BE2C (cell line): ENCODE results near the gene INAVA.
A peak's percentile ranks its signal among the peaks of the same experiment; 100 is the strongest.
"Not testable (repeated sequence)": the region's sequence is repeated elsewhere in the genome, so short reads cannot be mapped to it uniquely, and the experiment has no call there.

Experiments used
- DNase-seq: peaks from one replicate; pipeline ENCODE4 v3.0.0-alpha.2; 2020
- H3K27me3 ChIP-seq: fragments of 250-450 bp; sonication (Bioruptor Pico); 2 replicates; pipeline ENCODE4 v1.5.1; 2020; ENCODE audit warnings: mild to moderate bottlenecking
- H3K36me3 ChIP-seq: fragments of 250-450 bp; sonication (Bioruptor Pico); 2 replicates; pipeline ENCODE4 v1.5.1; 2020; ENCODE audit warnings: mild to moderate bottlenecking
- H3K4me1 ChIP-seq: fragments of 250-450 bp; sonication (Bioruptor Pico); 2 replicates; pipeline ENCODE4 v1.5.1; 2020
- H3K4me3 ChIP-seq: 2 replicates; pipeline ENCODE4 v1.5.1; 2011; ENCODE audit warnings: low read depth, low read length
- H3K9me3 ChIP-seq: fragments of 250-450 bp; sonication (Bioruptor Pico); 2 replicates; pipeline ENCODE4 v1.5.1; 2020
- CTCF ChIP-seq: IDR thresholded peaks from 2 replicates; pipeline ENCODE4 v1.5.1; 2012; ENCODE audit warnings: mild to moderate bottlenecking, low read depth, low read length

INAVA gene

GRCh38 chr1:200958597-200958996 lies 63.9 kb downstream of the INAVA start:
- TF ChIP-seq CTCF: no peak
- no peaks in the 10 kb centered on the region; the same call in none of the 2 replicates for H3K27me3 ChIP-seq
- DNase-seq: no peak
- no peaks in the 10 kb centered on the region for H3K36me3 ChIP-seq
- H3K4me1 ChIP-seq: no peaks in the 10 kb centered on the region
- H3K4me3 ChIP-seq: no peak overlapping the region
- no peaks in the 10 kb centered on the region for H3K9me3 ChIP-seq

- Histone ChIP-seq H3K4me1 (no peaks in the 10 kb centered on the region), H3K9me3 (no peaks in the 10 kb centered on the region), H3K27me3 (no peaks in the 10 kb centered on the region; the same call in none of the 2 replicates), H3K4me3 (no peak overlapping the region), H3K36me3 (no peaks in the 10 kb centered on the region)
- peak; percentile 39 for DNase-seq
- peak; percentile 34 for TF ChIP-seq CTCF
Observed at GRCh38 chr1:200959411-200959921, 64.8 kb downstream of the INAVA start.

- TF ChIP-seq CTCF: no peak
- Histone ChIP-seq H3K36me3 (no peaks in the 10 kb centered on the region), H3K9me3 (no peaks in the 10 kb centered on the region), H3K4me3 (no peak overlapping the region), H3K27me3 (no peaks in the 10 kb centered on the region; the same call in 1 of the 2 replicates), H3K4me1 (no peaks in the 10 kb centered on the region)
- no peak for DNase-seq
Observed at GRCh38 chr1:200960236-200960947, 65.7 kb downstream of the INAVA start.

- Histone ChIP-seq H3K4me1 (no peaks in the 10 kb centered on the region), H3K4me3 (no peak overlapping the region), H3K9me3 (no peaks in the 10 kb centered on the region), H3K36me3 (no peaks in the 10 kb centered on the region), H3K27me3 (no peaks in the 10 kb centered on the region)
- no peak for TF ChIP-seq CTCF
- DNase-seq: no peak
Observed at GRCh38 chr1:200960948-200961340, 66.2 kb downstream of the INAVA start.

- DNase-seq, H3K4me3 ChIP-seq, H3K4me1 ChIP-seq, H3K36me3 ChIP-seq, H3K27me3 ChIP-seq, H3K9me3 ChIP-seq: not testable (repeated sequence)
Observed at GRCh38 chr1:200962151-200962550, 67.5 kb downstream of the INAVA start.

- Histone ChIP-seq H3K4me1 (no peaks in the 10 kb centered on the region), H3K4me3 (no peak overlapping the region), H3K27me3 (no peaks in the 10 kb centered on the region), H3K36me3 (no peaks in the 10 kb centered on the region), H3K9me3 (no peaks in the 10 kb centered on the region)
- DNase-seq: no peak
- TF ChIP-seq CTCF: no peak
Observed at GRCh38 chr1:200962631-200963030, 67.9 kb downstream of the INAVA start.
